HFF-Myc (cell line): ENCODE results near the gene ANKRD55.
"Not testable (repeated sequence)": the region's sequence is repeated elsewhere in the genome, so short reads cannot be mapped to it uniquely, and the experiment has no call there.

ENCODE experiments used
- DNase-seq: peaks from one replicate; pipeline ENCODE4 v3.0.0-alpha.2; 2011; ENCODE audit warnings: low read depth; ENCODE audit errors: extremely low read depth
- H3K4me3 ChIP-seq: replicated peaks from 2 replicates; pipeline ENCODE4 v1.5.1; 2011; ENCODE audit warnings: low read depth, mild to moderate bottlenecking, control low read depth, low read length
- CTCF ChIP-seq: IDR thresholded peaks from 2 replicates; pipeline ENCODE4 v1.5.1; 2012; ENCODE audit warnings: mild to moderate bottlenecking, low read depth, low read length, control low read depth; ENCODE audit errors: missing control alignments

ANKRD55 gene

GRCh38 chr5:56273376-56273955 is 40.3 kb upstream of the ANKRD55 start:
- no peak for DNase-seq
- no peak overlapping the region for H3K4me3 ChIP-seq
- TF ChIP-seq CTCF = no peak

GRCh38 chr5:56272765-56273164 is 39.6 kb upstream of the ANKRD55 start:
- DNase-seq = no peak
- no peak overlapping the region for H3K4me3 ChIP-seq
- no peak for TF ChIP-seq CTCF

- peak; percentile 99 for TF ChIP-seq CTCF
- DNase-seq = peak; percentile 77
- no peak overlapping the region for H3K4me3 ChIP-seq
Measured at GRCh38 chr5:56270568-56271392, 37.6 kb upstream of the ANKRD55 start.

- no peak overlapping the region for H3K4me3 ChIP-seq
- no peak for DNase-seq
- no peak for TF ChIP-seq CTCF
Measured at GRCh38 chr5:56270058-56270457, 36.9 kb upstream of the ANKRD55 start.

- DNase-seq = no peak
- no peak overlapping the region for H3K4me3 ChIP-seq
- TF ChIP-seq CTCF = peak; percentile 56
Measured at GRCh38 chr5:56269216-56269927, 36.2 kb upstream of the ANKRD55 start.

GRCh38 chr5:56268707-56269106 is 35.6 kb upstream of the ANKRD55 start:
- not testable (repeated sequence) for DNase-seq, H3K4me3 ChIP-seq

GRCh38 chr5:56267856-56268255 is 34.7 kb upstream of the ANKRD55 start:
- TF ChIP-seq CTCF = no peak
- DNase-seq = no peak
- H3K4me3 ChIP-seq = no peak overlapping the region
